ENCODE measurements around the gene EP400. TPM values are rescaled to one million over a fixed set of nuclear protein-coding genes. Genes with fewer than 3 reads are reported as not detected.

EP400 gene
- total RNA-seq, 1 donor from 2014 or later = 55.2 TPM

- Mint-ChIP-seq H3K4me3 (no peak overlapping the region), H3K9me3 (no peaks in the 10 kb centered on the region), H3K4me1 (ENCODE audit: unreplicated experiment) (no peaks in the 10 kb centered on the region), H3K27me3 (no peaks in the 10 kb centered on the region), H3K36me3 (no peaks in the 10 kb centered on the region), H3K27ac (no peak overlapping the region)
- no peak for TF ChIP-seq CTCF (conservative IDR thresholded peaks at IDR 0.05)
- no peak for DNase-seq (ENCODE audit: extremely low spot score, unreplicated experiment)
Observed at GRCh38 chr12:131903270-131904255, 46.2 kb upstream of the EP400 start.

GRCh38 chr12:131904346-131904745, 45.4 kb upstream of the EP400 start:
- TF ChIP-seq CTCF (conservative IDR thresholded peaks at IDR 0.05) = no peak
- H3K4me3 Mint-ChIP-seq = no peak overlapping the region
- H3K4me1 Mint-ChIP-seq (ENCODE audit: unreplicated experiment) = no peaks in the 10 kb centered on the region
- DNase-seq (ENCODE audit: extremely low spot score, unreplicated experiment) = no peak
- no peaks in the 10 kb centered on the region for H3K36me3 Mint-ChIP-seq
- no peaks in the 10 kb centered on the region for H3K27me3 Mint-ChIP-seq
- no peaks in the 10 kb centered on the region for H3K9me3 Mint-ChIP-seq
- no peak overlapping the region for H3K27ac Mint-ChIP-seq

GRCh38 chr12:131905081-131905629, 44.6 kb upstream of the EP400 start:
- Mint-ChIP-seq H3K27me3 (no peaks in the 10 kb centered on the region), H3K36me3 (no peaks in the 10 kb centered on the region), H3K9me3 (no peaks in the 10 kb centered on the region), H3K4me3 (no peak overlapping the region), H3K27ac (peak overlapping the region; percentile 13), H3K4me1 (ENCODE audit: unreplicated experiment) (no peaks in the 10 kb centered on the region)
- TF ChIP-seq CTCF (conservative IDR thresholded peaks at IDR 0.05) = no peak
- no peak for DNase-seq (ENCODE audit: extremely low spot score, unreplicated experiment)

- no peak overlapping the region for H3K4me3 Mint-ChIP-seq
- no peak for TF ChIP-seq CTCF (conservative IDR thresholded peaks at IDR 0.05)
- no peak for DNase-seq (ENCODE audit: extremely low spot score, unreplicated experiment)
- no peaks in the 10 kb centered on the region for H3K4me1 Mint-ChIP-seq (ENCODE audit: unreplicated experiment)
- H3K27me3 Mint-ChIP-seq = no peaks in the 10 kb centered on the region
- H3K36me3 Mint-ChIP-seq = no peaks in the 10 kb centered on the region
- H3K27ac Mint-ChIP-seq = peak overlapping the region; percentile 13
- no peaks in the 10 kb centered on the region for H3K9me3 Mint-ChIP-seq
Observed at GRCh38 chr12:131905630-131906091, 44.1 kb upstream of the EP400 start.

- no peak for DNase-seq (ENCODE audit: extremely low spot score, unreplicated experiment)
Observed at GRCh38 chr12:131907379-131908091, 42.2 kb upstream of the EP400 start.

More at GRCh38 chr12:131907379-131908091, 42.2 kb upstream of the EP400 start:
- no peaks in the 10 kb centered on the region for H3K4me1 Mint-ChIP-seq (ENCODE audit: unreplicated experiment)
- TF ChIP-seq CTCF (conservative IDR thresholded peaks at IDR 0.05) = no peak
- H3K27ac Mint-ChIP-seq = no peak overlapping the region
- no peaks in the 10 kb centered on the region for H3K27me3 Mint-ChIP-seq
- no peaks in the 10 kb centered on the region for H3K9me3 Mint-ChIP-seq
- H3K36me3 Mint-ChIP-seq = no peaks in the 10 kb centered on the region
- no peak overlapping the region for H3K4me3 Mint-ChIP-seq

All from type B pancreatic cell (in vitro differentiated cells).